Stimulated activated CD4-positive, alpha-beta T cell treated with anti-CD3 and anti-CD28 coated beads, TNF-alpha, amount 100 ng/mL, for 1 hour (primary cell): ENCODE data around the gene ZNRF2.
"Not testable (repeated sequence)": the region's sequence is repeated elsewhere in the genome, so short reads cannot be mapped to it uniquely, and the experiment has no call there.

Experiments used
- DNase-seq, 3 donors: peaks; one replicate each; pipeline ENCODE4 v3.0.0-alpha.2; 2020; ENCODE audit warnings: low read depth in 3 of 3, low spot score in 1 of 3

The ZNRF2 gene

GRCh38 chr7:30286749-30287148, 2.4 kb downstream of the ZNRF2 start:
- no peak for DNase-seq

- not testable (repeated sequence) for DNase-seq
Observed at GRCh38 chr7:30287625-30288024, 3.2 kb downstream of the ZNRF2 start.

GRCh38 chr7:30289634-30290033, 5.2 kb downstream of the ZNRF2 start:
- not testable (repeated sequence) for DNase-seq

- DNase-seq: not testable (repeated sequence)
Observed at GRCh38 chr7:30290317-30290716, 5.9 kb downstream of the ZNRF2 start.

GRCh38 chr7:30292416-30293038, 8.1 kb downstream of the ZNRF2 start:
- DNase-seq: not testable (repeated sequence)

GRCh38 chr7:30296304-30296703, 11.9 kb downstream of the ZNRF2 start:
- not testable (repeated sequence) for DNase-seq

GRCh38 chr7:30297499-30297898, 13.1 kb downstream of the ZNRF2 start:
- not testable (repeated sequence) for DNase-seq

- DNase-seq: not testable (repeated sequence)
Observed at GRCh38 chr7:30298409-30298808, 14.0 kb downstream of the ZNRF2 start.

GRCh38 chr7:30301751-30302150, 17.4 kb downstream of the ZNRF2 start:
- no peak for DNase-seq

- no peak for DNase-seq
Observed at GRCh38 chr7:30302656-30303311, 18.4 kb downstream of the ZNRF2 start.

- DNase-seq: no peak
Observed at GRCh38 chr7:30303312-30304039, 19.1 kb downstream of the ZNRF2 start.

- DNase-seq: no peak
Observed at GRCh38 chr7:30304177-30304884, 19.9 kb downstream of the ZNRF2 start.

- DNase-seq: no peak
Observed at GRCh38 chr7:30306976-30307375, 22.6 kb downstream of the ZNRF2 start.

- DNase-seq: no peak
Observed at GRCh38 chr7:30308389-30308788, 24.0 kb downstream of the ZNRF2 start.

- DNase-seq: no peak
Observed at GRCh38 chr7:30309302-30309701, 24.9 kb downstream of the ZNRF2 start.

GRCh38 chr7:30309842-30310435, 25.5 kb downstream of the ZNRF2 start:
- DNase-seq: no peak

- no peak for DNase-seq
Observed at GRCh38 chr7:30310674-30311362, 26.4 kb downstream of the ZNRF2 start.

GRCh38 chr7:30312178-30312577, 27.8 kb downstream of the ZNRF2 start:
- DNase-seq: no peak

GRCh38 chr7:30313348-30313747, 29.0 kb downstream of the ZNRF2 start:
- no peak for DNase-seq

- DNase-seq: no peak
Observed at GRCh38 chr7:30313793-30314192, 29.4 kb downstream of the ZNRF2 start.

- DNase-seq: no peak
Observed at GRCh38 chr7:30315589-30315988, 31.2 kb downstream of the ZNRF2 start.
